Liver (tissue), 9 donors: ENCODE results near the gene TBL1XR1. TPM values are rescaled to one million over a fixed set of nuclear protein-coding genes. Genes with fewer than 3 reads are reported as not detected.

ENCODE experiments used
- DNase-seq: peaks from one replicate; pipeline ENCODE4 v3.0.0-alpha.2; 2017; ENCODE audit warnings: low spot score
- H3K27ac ChIP-seq, 2 donors: one replicate each; pipeline ENCODE4 v1.7.0; 2013; ENCODE audit warnings: inconsistent platforms in 2 of 2, low read length in 2 of 2, control low read depth in 1 of 2, low read depth in 1 of 2, mild to moderate bottlenecking in 1 of 2
- H3K27me3 ChIP-seq, 4 donors: one replicate each; pipeline versions ENCODE4 v1.6.1 to v1.7.0; 2013; ENCODE audit warnings: low read length in 3 of 4, inconsistent platforms in 1 of 4, mild to moderate bottlenecking in 1 of 4, moderate library complexity in 1 of 4; ENCODE audit not compliant: control insufficient read depth in 4 of 4, insufficient read depth in 4 of 4
- H3K36me3 ChIP-seq, 4 donors: one replicate each; pipeline versions ENCODE4 v1.6.1 to v1.7.0; 2013; ENCODE audit warnings: low read length in 3 of 4, mild to moderate bottlenecking in 3 of 4, low read depth in 1 of 4, moderate library complexity in 1 of 4; ENCODE audit not compliant: control insufficient read depth in 4 of 4, insufficient read depth in 3 of 4
- H3K4me1 ChIP-seq, 4 donors: one replicate each; pipeline versions ENCODE4 v1.6.1 to v1.7.0; 2013; ENCODE audit warnings: low read length in 3 of 4, mild to moderate bottlenecking in 3 of 4, moderate library complexity in 1 of 4; ENCODE audit not compliant: control insufficient read depth in 4 of 4, insufficient read depth in 4 of 4
- H3K4me3 ChIP-seq, 3 donors: one replicate each; pipeline versions ENCODE4 v1.6.1 to v1.7.0; 2013; ENCODE audit warnings: low read length in 3 of 3, control low read depth in 1 of 3, low read depth in 1 of 3, mild to moderate bottlenecking in 1 of 3
- H3K9ac ChIP-seq, 2 donors: one replicate each; pipeline ENCODE4 v1.7.0; 2013; ENCODE audit warnings: low read length in 2 of 2, mild to moderate bottlenecking in 2 of 2, moderate library complexity in 2 of 2, control low read depth in 1 of 2, low read depth in 1 of 2
- H3K9me3 ChIP-seq, 4 donors: one replicate each; pipeline versions ENCODE4 v1.6.1 to v1.7.0; 2013; ENCODE audit warnings: low read length in 3 of 4; ENCODE audit not compliant: control insufficient read depth in 4 of 4
- EGR1 ChIP-seq, 2 donors: IDR thresholded peaks; 2 replicates each; pipeline ENCODE4 v1.6.1; 2016 to 2018; ENCODE audit warnings: antibody characterized with exemption in 2 of 2, low read depth in 2 of 2
- FOXA1 ChIP-seq: IDR thresholded peaks from 2 replicates; pipeline ENCODE4 v1.6.1; 2016; ENCODE audit warnings: antibody characterized with exemption
- FOXA2 ChIP-seq: IDR thresholded peaks from 2 replicates; pipeline ENCODE4 v1.6.1; 2016; ENCODE audit warnings: antibody characterized with exemption
- GABPA ChIP-seq, 2 donors: IDR thresholded peaks in 1 of 2; conservative IDR thresholded peaks in 1 of 2; 2 replicates each; pipeline ENCODE4 v1.6.1; 2016; ENCODE audit warnings: antibody characterized with exemption in 2 of 2, mild to moderate bottlenecking in 1 of 2, moderate library complexity in 1 of 2
- HNF4A ChIP-seq, 2 donors: conservative IDR thresholded peaks; 2 replicates each; pipeline ENCODE4 v1.6.1; 2016; ENCODE audit warnings: antibody characterized with exemption in 2 of 2, mild to moderate bottlenecking in 2 of 2
- HNF4G ChIP-seq: IDR thresholded peaks from 2 replicates; pipeline ENCODE4 v1.6.1; 2016; ENCODE audit warnings: antibody characterized with exemption
- JUND ChIP-seq, 2 donors: IDR thresholded peaks; 2 replicates each; pipeline ENCODE4 v1.6.1; 2016; ENCODE audit warnings: antibody characterized with exemption in 2 of 2
- NR2F2 ChIP-seq: IDR thresholded peaks from 2 replicates; pipeline ENCODE4 v1.6.1; 2016; ENCODE audit warnings: antibody characterized with exemption
- RAD21 ChIP-seq, 2 donors: IDR thresholded peaks; 2 replicates each; pipeline ENCODE4 v1.6.1; 2016; ENCODE audit warnings: antibody characterized with exemption in 2 of 2, mild to moderate bottlenecking in 2 of 2
- RXRA ChIP-seq, 2 donors: IDR thresholded peaks; 2 replicates each; pipeline ENCODE4 v1.6.1; 2017 to 2018; ENCODE audit warnings: antibody characterized with exemption in 2 of 2, mild to moderate bottlenecking in 1 of 2
- SP1 ChIP-seq: IDR thresholded peaks from 2 replicates; pipeline ENCODE4 v1.6.1; 2018; ENCODE audit warnings: antibody characterized with exemption, mild to moderate bottlenecking
- TAF1 ChIP-seq: conservative IDR thresholded peaks from 2 replicates; pipeline ENCODE4 v1.6.1; 2016; ENCODE audit warnings: antibody characterized with exemption, mild to moderate bottlenecking
- YY1 ChIP-seq: IDR thresholded peaks from 2 replicates; pipeline ENCODE4 v1.6.1; 2016; ENCODE audit warnings: antibody characterized with exemption, mild to moderate bottlenecking
- WGBS: extraction: QIAGEN DNeasy Blood & Tissue Kit; methylation state at CpG from one replicate; pipeline ENCODE4 v1.1.7; 2013; 5-methylcytosine and 5-hydroxymethylcytosine counted together
- polyA plus RNA-seq, 2 donors: library from polyadenylated mRNA; stranded (reverse) in 1 of 2; unstranded in 1 of 2; fragments of 200-250 nt in 1 of 2; fragments of >200 nt in 1 of 2; fragmentation: Nextera tagmentation in 1 of 2; extraction: Ambion mirVana in 1 of 2; gene quantifications; one replicate each; pipeline versions ENCODE4 v1.2.1 to v1.2.3, GENCODE V29; 2013 to 2015
- total RNA-seq, 2 donors: library from RNA; depleted of rRNA; stranded (reverse); fragments of >200 nt; gene quantifications; one replicate each; pipeline ENCODE4 v1.2.3, GENCODE V29; 2014
- TF ChIP-seq, protein P1 (sequence below): IDR thresholded peaks from 2 replicates; pipeline ENCODE4 v1.6.1; 2016; ENCODE audit warnings: antibody characterized with exemption
- TF ChIP-seq, protein P2 (sequence below): IDR thresholded peaks from 2 replicates; pipeline ENCODE4 v1.6.1; 2016; ENCODE audit warnings: antibody characterized with exemption, mild to moderate bottlenecking
- TF ChIP-seq, protein P3 (sequence below): fragments of 150-350 bp; IDR thresholded peaks from 2 replicates; pipeline ENCODE4 v1.5.1; 2017; ENCODE audit warnings: improper control_type of control experiment, low read depth, low read length; ENCODE audit not compliant: missing input control
- TF ChIP-seq, protein P4 (sequence below): IDR thresholded peaks from 2 replicates; pipeline ENCODE4 v1.6.1; 2016; ENCODE audit warnings: antibody characterized with exemption
- donor health status: healthy.
- donor health status: healthy.
- donor health status: healthy.
- donor health status: healthy.
- donor health status: healthy.

Gene TBL1XR1
- total and polyA plus RNA-seq, 4 donors = 10.3 to 65.9 (median 33.2) TPM

DNA sequence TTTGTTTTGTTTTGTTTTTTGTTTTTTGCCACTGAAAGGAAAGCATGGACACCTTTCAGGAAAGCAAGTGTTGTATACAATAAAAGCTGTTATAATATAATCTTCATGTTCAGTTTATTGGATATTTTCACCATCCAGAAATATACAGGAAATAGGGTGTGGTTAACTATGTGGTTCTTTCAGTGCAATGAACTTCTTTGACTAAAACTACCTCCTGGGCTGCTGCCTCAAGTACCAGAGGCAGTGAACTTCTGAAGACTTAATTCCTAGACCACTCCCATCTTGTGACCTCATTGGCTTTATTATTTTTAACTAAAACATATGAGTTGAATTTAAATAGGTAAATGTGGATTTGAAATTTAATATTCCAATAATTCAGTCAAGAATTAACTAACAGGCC lies 27.1 kb upstream of the TBL1XR1 start (continued):
- TF ChIP-seq JUND (IDR thresholded peaks at IDR 0.05) = no peak
- TF ChIP-seq HNF4G = no peak

DNA sequence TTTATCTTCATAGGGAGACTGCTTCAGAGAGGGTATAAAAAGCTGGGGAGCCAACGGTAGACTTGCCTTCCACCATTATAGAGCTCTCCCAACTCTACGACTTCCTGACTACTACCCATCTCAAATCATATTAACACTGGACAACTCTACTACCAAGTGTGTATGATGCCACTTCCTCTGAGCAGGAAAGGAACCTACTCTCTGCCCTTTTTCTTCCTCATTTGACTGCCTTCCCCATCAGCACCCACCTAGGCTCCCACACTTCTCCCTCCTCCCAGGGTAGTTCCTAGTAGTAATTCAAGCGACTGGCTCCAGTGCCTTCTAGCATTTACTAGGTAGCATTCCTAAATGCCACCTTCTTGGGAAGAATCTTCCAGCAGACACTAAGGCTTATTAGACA lies 24.5 kb upstream of the TBL1XR1 start:
- no peak overlapping the region for H3K4me3 ChIP-seq
- 90% methylated on average over 3 of the region's 3 CpGs for WGBS
- DNase-seq = no peak
- no peaks in the 10 kb centered on the region for H3K9me3 ChIP-seq
- no peaks in the 10 kb centered on the region for H3K36me3 ChIP-seq
- H3K27ac ChIP-seq = no peak overlapping the region
- TF ChIP-seq EGR1 (IDR thresholded peaks at IDR 0.05; ENCODE audit: low read depth in 2 of 2) = no peak
- TF ChIP-seq JUND (IDR thresholded peaks at IDR 0.05) = no peak
- TF ChIP-seq, protein P1, sequence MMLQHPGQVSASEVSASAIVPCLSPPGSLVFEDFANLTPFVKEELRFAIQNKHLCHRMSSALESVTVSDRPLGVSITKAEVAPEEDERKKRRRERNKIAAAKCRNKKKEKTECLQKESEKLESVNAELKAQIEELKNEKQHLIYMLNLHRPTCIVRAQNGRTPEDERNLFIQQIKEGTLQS = no peak
- TF ChIP-seq SP1 = no peak
- TF ChIP-seq HNF4A (conservative IDR thresholded peaks at IDR 0.05) = no peak
- TF ChIP-seq, protein P2, sequence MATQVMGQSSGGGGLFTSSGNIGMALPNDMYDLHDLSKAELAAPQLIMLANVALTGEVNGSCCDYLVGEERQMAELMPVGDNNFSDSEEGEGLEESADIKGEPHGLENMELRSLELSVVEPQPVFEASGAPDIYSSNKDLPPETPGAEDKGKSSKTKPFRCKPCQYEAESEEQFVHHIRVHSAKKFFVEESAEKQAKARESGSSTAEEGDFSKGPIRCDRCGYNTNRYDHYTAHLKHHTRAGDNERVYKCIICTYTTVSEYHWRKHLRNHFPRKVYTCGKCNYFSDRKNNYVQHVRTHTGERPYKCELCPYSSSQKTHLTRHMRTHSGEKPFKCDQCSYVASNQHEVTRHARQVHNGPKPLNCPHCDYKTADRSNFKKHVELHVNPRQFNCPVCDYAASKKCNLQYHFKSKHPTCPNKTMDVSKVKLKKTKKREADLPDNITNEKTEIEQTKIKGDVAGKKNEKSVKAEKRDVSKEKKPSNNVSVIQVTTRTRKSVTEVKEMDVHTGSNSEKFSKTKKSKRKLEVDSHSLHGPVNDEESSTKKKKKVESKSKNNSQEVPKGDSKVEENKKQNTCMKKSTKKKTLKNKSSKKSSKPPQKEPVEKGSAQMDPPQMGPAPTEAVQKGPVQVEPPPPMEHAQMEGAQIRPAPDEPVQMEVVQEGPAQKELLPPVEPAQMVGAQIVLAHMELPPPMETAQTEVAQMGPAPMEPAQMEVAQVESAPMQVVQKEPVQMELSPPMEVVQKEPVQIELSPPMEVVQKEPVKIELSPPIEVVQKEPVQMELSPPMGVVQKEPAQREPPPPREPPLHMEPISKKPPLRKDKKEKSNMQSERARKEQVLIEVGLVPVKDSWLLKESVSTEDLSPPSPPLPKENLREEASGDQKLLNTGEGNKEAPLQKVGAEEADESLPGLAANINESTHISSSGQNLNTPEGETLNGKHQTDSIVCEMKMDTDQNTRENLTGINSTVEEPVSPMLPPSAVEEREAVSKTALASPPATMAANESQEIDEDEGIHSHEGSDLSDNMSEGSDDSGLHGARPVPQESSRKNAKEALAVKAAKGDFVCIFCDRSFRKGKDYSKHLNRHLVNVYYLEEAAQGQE = no peak
- TF ChIP-seq RAD21 (IDR thresholded peaks at IDR 0.05) = no peak
- TF ChIP-seq RXRA (IDR thresholded peaks at IDR 0.05) = no peak
- TF ChIP-seq GABPA (IDR thresholded peaks at IDR 0.05 in 1 of 2, conservative IDR thresholded peaks at IDR 0.05 in 1 of 2) = no peak
- no peak for TF ChIP-seq TAF1
- no peak for TF ChIP-seq FOXA1
- no peak overlapping the region for H3K9ac ChIP-seq
- H3K27me3 ChIP-seq = no peaks in the 10 kb centered on the region
- H3K4me1 ChIP-seq = no peaks in the 10 kb centered on the region

DNA sequence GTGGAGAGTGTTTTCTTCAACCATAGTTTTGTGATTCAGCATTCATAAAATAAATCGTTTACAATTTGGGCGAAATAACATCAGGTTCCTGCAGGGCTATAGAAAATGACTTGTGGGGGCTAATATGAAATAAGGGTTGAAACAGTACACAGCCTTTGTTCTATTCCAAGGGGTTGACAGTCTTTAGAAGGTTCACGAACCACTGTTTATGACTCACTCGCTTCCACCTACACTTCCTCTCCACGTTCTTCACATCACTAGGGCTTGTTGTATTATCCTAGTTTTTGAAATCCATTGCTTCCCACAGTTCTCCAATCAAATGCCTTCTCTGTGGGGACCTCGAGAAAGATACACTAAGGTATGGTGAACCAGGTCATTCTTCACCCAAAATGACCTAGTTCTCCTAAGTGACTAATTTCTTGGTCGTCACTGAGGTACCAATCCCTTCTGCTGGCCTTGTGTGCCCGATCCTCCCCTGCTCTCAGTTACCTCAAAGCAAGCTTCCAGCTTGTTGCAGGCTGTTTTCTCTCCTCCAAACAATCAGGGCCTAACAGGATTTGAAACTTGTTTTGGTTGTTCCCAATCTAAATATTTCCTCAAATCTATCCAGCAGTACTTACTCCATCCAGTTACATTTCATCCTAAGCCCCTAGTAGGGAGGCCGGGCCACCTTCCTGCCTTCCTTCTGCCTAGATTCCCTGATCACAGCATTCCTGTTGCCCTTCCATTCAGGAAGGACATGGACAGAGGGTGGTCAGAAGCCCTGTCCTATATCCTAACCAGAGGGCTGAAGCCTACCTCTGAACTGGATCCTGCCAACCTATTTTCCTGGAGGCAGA lies 23.1 kb upstream of the TBL1XR1 start:
- 90% methylated on average over 9 of the region's 9 CpGs for whole genome bisulfite sequencing
- no peak overlapping the region for H3K27ac ChIP-seq

More for the DNA sequence above, 23.1 kb upstream of the TBL1XR1 start:
- TF ChIP-seq RXRA (IDR thresholded peaks at IDR 0.05) (no peak), JUND (IDR thresholded peaks at IDR 0.05) (no peak), HNF4G (no peak), SP1 (no peak), NR2F2 (no peak), RAD21 (IDR thresholded peaks at IDR 0.05) (no peak), GABPA (IDR thresholded peaks at IDR 0.05 in 1 of 2, conservative IDR thresholded peaks at IDR 0.05 in 1 of 2) (no peak), HNF4A (conservative IDR thresholded peaks at IDR 0.05) (no peak), EGR1 (IDR thresholded peaks at IDR 0.05; ENCODE audit: low read depth in 2 of 2) (no peak), TAF1 (no peak), YY1 (no peak), FOXA1 (no peak), FOXA2 (no peak)
- TF ChIP-seq, protein P3, sequence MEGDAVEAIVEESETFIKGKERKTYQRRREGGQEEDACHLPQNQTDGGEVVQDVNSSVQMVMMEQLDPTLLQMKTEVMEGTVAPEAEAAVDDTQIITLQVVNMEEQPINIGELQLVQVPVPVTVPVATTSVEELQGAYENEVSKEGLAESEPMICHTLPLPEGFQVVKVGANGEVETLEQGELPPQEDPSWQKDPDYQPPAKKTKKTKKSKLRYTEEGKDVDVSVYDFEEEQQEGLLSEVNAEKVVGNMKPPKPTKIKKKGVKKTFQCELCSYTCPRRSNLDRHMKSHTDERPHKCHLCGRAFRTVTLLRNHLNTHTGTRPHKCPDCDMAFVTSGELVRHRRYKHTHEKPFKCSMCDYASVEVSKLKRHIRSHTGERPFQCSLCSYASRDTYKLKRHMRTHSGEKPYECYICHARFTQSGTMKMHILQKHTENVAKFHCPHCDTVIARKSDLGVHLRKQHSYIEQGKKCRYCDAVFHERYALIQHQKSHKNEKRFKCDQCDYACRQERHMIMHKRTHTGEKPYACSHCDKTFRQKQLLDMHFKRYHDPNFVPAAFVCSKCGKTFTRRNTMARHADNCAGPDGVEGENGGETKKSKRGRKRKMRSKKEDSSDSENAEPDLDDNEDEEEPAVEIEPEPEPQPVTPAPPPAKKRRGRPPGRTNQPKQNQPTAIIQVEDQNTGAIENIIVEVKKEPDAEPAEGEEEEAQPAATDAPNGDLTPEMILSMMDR = no peak
- TF ChIP-seq, protein P4, sequence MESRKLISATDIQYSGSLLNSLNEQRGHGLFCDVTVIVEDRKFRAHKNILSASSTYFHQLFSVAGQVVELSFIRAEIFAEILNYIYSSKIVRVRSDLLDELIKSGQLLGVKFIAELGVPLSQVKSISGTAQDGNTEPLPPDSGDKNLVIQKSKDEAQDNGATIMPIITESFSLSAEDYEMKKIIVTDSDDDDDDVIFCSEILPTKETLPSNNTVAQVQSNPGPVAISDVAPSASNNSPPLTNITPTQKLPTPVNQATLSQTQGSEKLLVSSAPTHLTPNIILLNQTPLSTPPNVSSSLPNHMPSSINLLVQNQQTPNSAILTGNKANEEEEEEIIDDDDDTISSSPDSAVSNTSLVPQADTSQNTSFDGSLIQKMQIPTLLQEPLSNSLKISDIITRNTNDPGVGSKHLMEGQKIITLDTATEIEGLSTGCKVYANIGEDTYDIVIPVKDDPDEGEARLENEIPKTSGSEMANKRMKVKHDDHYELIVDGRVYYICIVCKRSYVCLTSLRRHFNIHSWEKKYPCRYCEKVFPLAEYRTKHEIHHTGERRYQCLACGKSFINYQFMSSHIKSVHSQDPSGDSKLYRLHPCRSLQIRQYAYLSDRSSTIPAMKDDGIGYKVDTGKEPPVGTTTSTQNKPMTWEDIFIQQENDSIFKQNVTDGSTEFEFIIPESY = no peak
- TF ChIP-seq, protein P2 = no peak
- TF ChIP-seq, protein P1 = no peak
- Histone ChIP-seq H3K36me3 (no peaks in the 10 kb centered on the region), H3K27me3 (no peaks in the 10 kb centered on the region), H3K9ac (no peak overlapping the region), H3K9me3 (no peaks in the 10 kb centered on the region), H3K4me1 (no peaks in the 10 kb centered on the region), H3K4me3 (no peak overlapping the region)
- DNase-seq = no peak
